Heart right ventricle (tissue), 16 donors: Measurements from ENCODE around the gene DNAH10. TPM values are rescaled to one million over a fixed set of nuclear protein-coding genes. Genes with fewer than 3 reads are reported as not detected.

Experiments used
- ATAC-seq, 8 donors: fragments of 200-7000 bp; cut with Tn5 transposase; one replicate each; pipeline ENCODE4 v1.9.1; 2020; ENCODE audit warnings: mild to moderate bottlenecking in 8 of 8, moderate library complexity in 8 of 8, moderate number of reproducible peaks in 1 of 8
- DNase-seq, 2 donors: peaks; one replicate each; pipeline ENCODE4 v3.0.0-alpha.2; 2020
- H3K27ac ChIP-seq, 10 donors: fragments of 200-600 bp; sonication (generic) in 2 of 10; one replicate each; pipeline versions ENCODE4 v1.5.0 to v1.8.0; 2020 to 2022; ENCODE audit warnings: mild to moderate bottlenecking in 3 of 10
- H3K27me3 ChIP-seq, 7 donors: fragments of 200-600 bp; one replicate each; pipeline ENCODE4 v1.8.0; 2021 to 2022; ENCODE audit warnings: mild to moderate bottlenecking in 2 of 7
- H3K36me3 ChIP-seq, 9 donors: fragments of 200-600 bp; sonication (generic) in 1 of 9; one replicate each; pipeline versions ENCODE4 v1.5.0 to v1.8.0; 2020 to 2022; ENCODE audit warnings: mild to moderate bottlenecking in 2 of 9
- H3K4me1 ChIP-seq, 9 donors: fragments of 200-600 bp; sonication (generic) in 1 of 9; one replicate each; pipeline versions ENCODE4 v1.5.0 to v1.8.0; 2020 to 2022; ENCODE audit warnings: mild to moderate bottlenecking in 4 of 9
- H3K4me3 ChIP-seq, 10 donors: fragments of 200-600 bp; sonication (generic) in 2 of 10; one replicate each; pipeline versions ENCODE4 v1.5.0 to v1.8.0; 2020 to 2022; ENCODE audit warnings: mild to moderate bottlenecking in 7 of 10, moderate library complexity in 2 of 10
- H3K9me3 ChIP-seq, 11 donors: fragments of 200-600 bp in 10 of 11; sonication (generic) in 2 of 11; one replicate each; pipeline versions ENCODE4 v1.5.0 to v1.8.0; 2013 to 2022; ENCODE audit warnings: mild to moderate bottlenecking in 2 of 11, control low read depth in 1 of 11, moderate library complexity in 1 of 11
- CTCF ChIP-seq, 9 donors: fragments of 200-600 bp; sonication (generic) in 2 of 9; IDR thresholded peaks; one replicate each; pipeline versions ENCODE4 v1.5.0 to v1.8.0; 2021 to 2022; ENCODE audit warnings: antibody characterized with exemption in 9 of 9, mild to moderate bottlenecking in 5 of 9, moderate library complexity in 1 of 9
- WGBS, 2 donors: extraction: QIAGEN DNeasy Blood & Tissue Kit; methylation state at CpG; one replicate each; pipeline ENCODE4 v1.1.7; 2013; ENCODE audit warnings: inconsistent platforms in 1 of 2; 5-methylcytosine and 5-hydroxymethylcytosine counted together
- intact Hi-C, 10 donors: fragments of 100-400 bp; cut with DNase I; formaldehyde crosslinking; loops; one replicate each; pipeline versions ENCODE4 v1.11.1 to v1.14.2; 2022
- polyA plus RNA-seq, 2 donors: library from polyadenylated mRNA; stranded (reverse); fragments of 200-250 nt; gene quantifications; one replicate each; pipeline ENCODE4 v1.2.3, GENCODE V29; 2013
- total RNA-seq, 10 donors: library from RNA; stranded (reverse); fragmentation: NEBNext Ultra II Directional in 3 of 10; extraction: Animal tissue kit (Norgen Biotek cat#: 25700) in 3 of 10; gene quantifications; one replicate each; pipeline versions ENCODE4 v1.2.1 to v1.2.4, GENCODE V29; 2021 to 2023
- donor health status: Arrhythmogenic right ventricular cardiomyopathy.
- donor health status: ischemic (EF 13 %, LVEDD 7.1; RV severe dilation, severe dysfunction).
- donor health status: healthy with polysubstance abuse.
- donor health status: DM: no; HTN: yes; CAD: no.
- donor health status: DM: no; HTN: no; CAD: no.
- donor health status: ischemic (EF 25% LVEDD 6.9; RV normal size, moderate dysfunction).
- donor health status: ischemic (EF 25% LVEDD 5.7; RV mildly dilated, moderate dysfunction).
- donor health status: healthy.
- donor health status: DM: yes; HTN: yes; CAD: no.
- donor health status: Ischemic cardiomyopathy.
- donor health status: ischemic (EF 35%, LVEDD 5.7; RV mildly dilated, moderate dysfunction).
- donor health status: nonischemic (EF 11% LVEDD 7.7; RV severe dilation, severe dysfunction).
- donor health status: DM: yes; HTN: yes; CAD: no.
- donor health status: PGD.
- donor health status: ischemic (EF 29% LVEDD 5.4; RV normal size, mild dysfunction).
- donor health status: nonischemic (EF 23%, LVEDD 6.1; RV moderate dilation, normal function).

The DNAH10 gene
- total and polyA plus RNA-seq, 12 donors, result 0.05 to 0.60 (median 0.09) TPM; not detected in 3

GRCh38 chr12:123906711-123907420 lies 144.8 kb downstream of the DNAH10 start:
- no peak overlapping the region for H3K4me3 ChIP-seq
- WGBS, 2 donors, result 95 to 98% methylated on average over 7 of the region's 7 CpGs
- intact Hi-C loops, result loop anchor here in 7 of 10 donors (5.0 to 10.0 kb wide), 6 partner anchors 75 to 868 kb away; no protein-coding TSS in a partner anchor
- H3K27me3 ChIP-seq, result peaks cover 0 to 15% (median 3%) of the 10 kb centered on the region in 7 donors
- TF ChIP-seq CTCF (IDR thresholded peaks at IDR 0.05), result no peak
- ATAC-seq (no peak), DNase-seq (no peak)
- peaks cover 0 to 11% (median 3%) of the 10 kb centered on the region in 9 donors for H3K4me1 ChIP-seq
- no peaks in the 10 kb centered on the region for H3K9me3 ChIP-seq
- H3K36me3 ChIP-seq, result no peaks in the 10 kb centered on the region
- H3K27ac ChIP-seq, result no peak overlapping the region

GRCh38 chr12:123907726-123908476 lies 145.8 kb downstream of the DNAH10 start:
- no peaks in the 10 kb centered on the region for H3K9me3 ChIP-seq
- ATAC-seq (peak in 5 of 8 donors; percentile 25 to 53 (median 34)), DNase-seq (no peak)
- intact Hi-C loops, result loop anchor here in 7 of 10 donors (5.0 to 10.0 kb wide), 6 partner anchors 74 to 867 kb away; no protein-coding TSS in a partner anchor
- TF ChIP-seq CTCF (IDR thresholded peaks at IDR 0.05), result no peak
- H3K36me3 ChIP-seq, result no peaks in the 10 kb centered on the region
- peaks cover 0 to 11% (median 3%) of the 10 kb centered on the region in 9 donors for H3K4me1 ChIP-seq
- no peak overlapping the region for H3K4me3 ChIP-seq
- H3K27ac ChIP-seq, result peak overlapping the region in 1 of 10 donors; percentile 26
- peaks cover 0 to 9% (median 0%) of the 10 kb centered on the region in 7 donors for H3K27me3 ChIP-seq
- 29 to 39% methylated on average over 12 of the region's 12 CpGs for WGBS, 2 donors

GRCh38 chr12:123908884-123909725 lies 147.0 kb downstream of the DNAH10 start:
- DNase-seq (no peak), ATAC-seq (peak in 2 of 8 donors; percentile 2 to 52)
- Histone ChIP-seq H3K9me3 (no peaks in the 10 kb centered on the region), H3K36me3 (no peaks in the 10 kb centered on the region), H3K27me3 (peaks cover 0 to 3% (median 0%) of the 10 kb centered on the region in 7 donors), H3K4me3 (no peak overlapping the region), H3K27ac (no peak overlapping the region), H3K4me1 (peaks cover 0 to 11% (median 3%) of the 10 kb centered on the region in 9 donors)
- intact Hi-C loops, result loop anchor here in 7 of 10 donors (5.0 to 10.0 kb wide), 6 partner anchors 73 to 866 kb away; no protein-coding TSS in a partner anchor
- no peak for TF ChIP-seq CTCF (IDR thresholded peaks at IDR 0.05)
- 75 to 77% methylated on average over 37 of the region's 37 CpGs for WGBS, 2 donors

GRCh38 chr12:123910057-123910456 lies 148.0 kb downstream of the DNAH10 start:
- Histone ChIP-seq H3K27me3 (peaks cover 0 to 12% (median 0%) of the 10 kb centered on the region in 7 donors), H3K27ac (no peak overlapping the region), H3K4me1 (peaks cover 0 to 11% (median 3%) of the 10 kb centered on the region in 9 donors), H3K4me3 (no peak overlapping the region), H3K9me3 (no peaks in the 10 kb centered on the region), H3K36me3 (no peaks in the 10 kb centered on the region)
- ATAC-seq (no peak), DNase-seq (no peak)
- 93 to 95% methylated on average over 8 of the region's 8 CpGs for WGBS, 2 donors
- no peak for TF ChIP-seq CTCF (IDR thresholded peaks at IDR 0.05)
- intact Hi-C loops, result no loop called here
